SK-N-SH (cell line): ENCODE measurements around the gene C11orf86.
"Not testable (repeated sequence)": the region's sequence is repeated elsewhere in the genome, so short reads cannot be mapped to it uniquely, and the experiment has no call there.

Source experiments
- FOXM1 ChIP-seq: IDR thresholded peaks from 2 replicates; pipeline ENCODE4 v1.4.0; 2012; ENCODE audit warnings: low read depth, mild to moderate bottlenecking
- TAF1 ChIP-seq: IDR thresholded peaks from 2 replicates; pipeline ENCODE4 v1.6.1; 2012; ENCODE audit warnings: low read depth, mild to moderate bottlenecking, low read length, moderate library complexity, borderline replicate concordance
- TF ChIP-seq, protein P1 (sequence below): fragments of 200-600 bp; sonication (generic); IDR thresholded peaks from 2 replicates; pipeline ENCODE4 v1.6.1; 2017; ENCODE audit warnings: antibody characterized with exemption, mild to moderate bottlenecking, moderate library complexity

DNA sequence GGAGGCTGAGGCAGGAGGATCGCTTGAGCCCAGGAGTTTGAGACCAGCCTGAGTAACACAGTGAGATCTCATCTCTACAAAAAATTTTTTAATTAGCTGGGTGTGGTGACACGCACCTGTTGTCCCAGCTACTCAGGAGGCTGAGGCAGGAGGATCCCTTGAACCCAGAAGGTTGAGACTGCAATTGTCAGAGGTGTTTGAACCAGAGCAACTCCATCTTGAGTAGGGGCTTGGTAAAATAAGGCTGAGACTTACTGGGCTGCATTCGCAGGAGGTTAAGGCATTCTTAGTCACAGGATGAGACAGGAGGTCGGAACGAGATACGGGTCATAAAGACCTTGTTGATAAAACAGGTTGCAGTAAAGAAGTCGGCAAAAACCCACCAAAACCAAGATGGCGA, 30.1 kb downstream of the C11orf86 start:
- TF ChIP-seq TAF1, FOXM1: not testable (repeated sequence)
- TF ChIP-seq, protein P1, sequence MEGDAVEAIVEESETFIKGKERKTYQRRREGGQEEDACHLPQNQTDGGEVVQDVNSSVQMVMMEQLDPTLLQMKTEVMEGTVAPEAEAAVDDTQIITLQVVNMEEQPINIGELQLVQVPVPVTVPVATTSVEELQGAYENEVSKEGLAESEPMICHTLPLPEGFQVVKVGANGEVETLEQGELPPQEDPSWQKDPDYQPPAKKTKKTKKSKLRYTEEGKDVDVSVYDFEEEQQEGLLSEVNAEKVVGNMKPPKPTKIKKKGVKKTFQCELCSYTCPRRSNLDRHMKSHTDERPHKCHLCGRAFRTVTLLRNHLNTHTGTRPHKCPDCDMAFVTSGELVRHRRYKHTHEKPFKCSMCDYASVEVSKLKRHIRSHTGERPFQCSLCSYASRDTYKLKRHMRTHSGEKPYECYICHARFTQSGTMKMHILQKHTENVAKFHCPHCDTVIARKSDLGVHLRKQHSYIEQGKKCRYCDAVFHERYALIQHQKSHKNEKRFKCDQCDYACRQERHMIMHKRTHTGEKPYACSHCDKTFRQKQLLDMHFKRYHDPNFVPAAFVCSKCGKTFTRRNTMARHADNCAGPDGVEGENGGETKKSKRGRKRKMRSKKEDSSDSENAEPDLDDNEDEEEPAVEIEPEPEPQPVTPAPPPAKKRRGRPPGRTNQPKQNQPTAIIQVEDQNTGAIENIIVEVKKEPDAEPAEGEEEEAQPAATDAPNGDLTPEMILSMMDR: not testable (repeated sequence)
